Mucosa of rectum (tissue), 2 donors: Measurements from ENCODE around the gene OR13J1.

Source experiments
- H3K27ac ChIP-seq, 2 donors: one replicate each; pipeline ENCODE4 v1.7.0; 2013; ENCODE audit warnings: inconsistent platforms in 2 of 2, low read depth in 2 of 2, low read length in 2 of 2
- H3K27me3 ChIP-seq, 2 donors: one replicate each; pipeline ENCODE4 v1.7.0; 2013; ENCODE audit warnings: low read length in 2 of 2; ENCODE audit not compliant: control insufficient read depth in 2 of 2, insufficient read depth in 2 of 2
- H3K36me3 ChIP-seq, 2 donors: one replicate each; pipeline ENCODE4 v1.7.0; 2013; ENCODE audit warnings: low read length in 2 of 2; ENCODE audit not compliant: control insufficient read depth in 2 of 2, insufficient read depth in 2 of 2
- H3K4me1 ChIP-seq, 2 donors: one replicate each; pipeline ENCODE4 v1.7.0; 2013; ENCODE audit warnings: low read length in 2 of 2, mild to moderate bottlenecking in 1 of 2; ENCODE audit not compliant: control insufficient read depth in 2 of 2, insufficient read depth in 2 of 2
- H3K4me3 ChIP-seq, 2 donors: one replicate each; pipeline ENCODE4 v1.7.0; 2013; ENCODE audit warnings: low read length in 2 of 2
- H3K9ac ChIP-seq, 2 donors: one replicate each; pipeline ENCODE4 v1.7.0; 2013; ENCODE audit warnings: low read length in 2 of 2, low read depth in 1 of 2, mild to moderate bottlenecking in 1 of 2
- H3K9me3 ChIP-seq, 2 donors: one replicate each; pipeline ENCODE4 v1.7.0; 2013; ENCODE audit warnings: low read length in 2 of 2; ENCODE audit not compliant: control insufficient read depth in 2 of 2
- donor health status: healthy.
- donor health status: Normal muscosa, but diverticular disease.

Gene OR13J1

GRCh38 chr9:35822926-35823325, 47.3 kb downstream of the OR13J1 start:
- Histone ChIP-seq H3K27me3 (no peaks in the 10 kb centered on the region), H3K27ac (no peak overlapping the region), H3K36me3 (no peaks in the 10 kb centered on the region), H3K9ac (no peak overlapping the region), H3K4me1 (no peaks in the 10 kb centered on the region), H3K9me3 (no peaks in the 10 kb centered on the region), H3K4me3 (no peak overlapping the region)

DNA sequence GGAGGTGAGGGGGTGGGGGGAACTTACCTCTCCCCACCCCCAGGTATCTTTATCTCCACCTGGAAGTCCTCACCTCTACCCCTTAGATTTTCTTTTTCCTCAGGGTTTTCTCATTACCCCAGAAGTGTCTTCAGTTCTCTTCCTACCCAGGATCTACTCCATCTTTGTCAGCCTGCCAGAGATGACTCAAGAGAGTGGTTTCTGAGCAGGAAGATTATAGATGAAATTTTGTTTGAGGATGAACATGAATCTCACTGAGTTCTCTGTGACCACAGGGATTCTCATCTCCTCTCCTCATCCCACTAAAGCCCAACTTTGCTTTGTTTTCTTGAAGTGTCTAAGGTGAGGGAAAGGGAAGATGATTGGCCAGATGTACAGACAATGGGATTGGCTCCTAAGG, 50.1 kb downstream of the OR13J1 start:
- Histone ChIP-seq H3K27me3 (no peaks in the 10 kb centered on the region), H3K36me3 (no peaks in the 10 kb centered on the region), H3K27ac (no peak overlapping the region), H3K4me3 (no peak overlapping the region), H3K9ac (no peak overlapping the region), H3K4me1 (no peaks in the 10 kb centered on the region), H3K9me3 (no peaks in the 10 kb centered on the region)
